ENCODE measurements around the gene RASGEF1C. TPM values are rescaled to one million over a fixed set of nuclear protein-coding genes. Genes with fewer than 3 reads are reported as not detected.

Gene RASGEF1C
- total and polyA plus RNA-seq, 4 donors: 0.09 to 0.10 TPM; not detected in 2

- Histone ChIP-seq H3K27me3 (ENCODE audit: control insufficient read depth in 4 of 4, insufficient read depth in 4 of 4, low read length in 3 of 4) (no peaks in the 10 kb centered on the region), H3K9me3 (ENCODE audit: control insufficient read depth in 4 of 4, low read length in 3 of 4) (no peaks in the 10 kb centered on the region), H3K4me1 (ENCODE audit: control insufficient read depth in 4 of 4, insufficient read depth in 4 of 4, low read length in 3 of 4) (no peaks in the 10 kb centered on the region), H3K36me3 (ENCODE audit: control insufficient read depth in 4 of 4, insufficient read depth in 3 of 4, low read depth in 1 of 4, low read length in 3 of 4) (no peaks in the 10 kb centered on the region), H3K4me3 (ENCODE audit: low read depth in 1 of 3, low read length in 3 of 3) (no peak overlapping the region), H3K9ac (ENCODE audit: low read depth in 1 of 2, low read length in 2 of 2) (no peak overlapping the region), H3K27ac (ENCODE audit: low read depth in 1 of 2, low read length in 2 of 2) (no peak overlapping the region)
- 96% methylated on average over 5 of the region's 5 CpGs for WGBS
- no peak for DNase-seq (ENCODE audit: low spot score)
- TF ChIP-seq NR2F2 (IDR thresholded peaks at IDR 0.05) (no peak), ZBTB33 (IDR thresholded peaks at IDR 0.05) (no peak), TAF1 (conservative IDR thresholded peaks at IDR 0.05) (no peak), YY1 (IDR thresholded peaks at IDR 0.05) (no peak), RAD21 (IDR thresholded peaks at IDR 0.05) (no peak), FOXA2 (IDR thresholded peaks at IDR 0.05) (no peak), RXRA (IDR thresholded peaks at IDR 0.05) (no peak)
Measured at GRCh38 chr5:180097926-180098325, 111.1 kb downstream of the RASGEF1C start.

GRCh38 chr5:180097163-180097894 is 111.7 kb downstream of the RASGEF1C start:
- Histone ChIP-seq H3K27me3 (ENCODE audit: control insufficient read depth in 4 of 4, insufficient read depth in 4 of 4, low read length in 3 of 4) (no peaks in the 10 kb centered on the region), H3K27ac (ENCODE audit: low read depth in 1 of 2, low read length in 2 of 2) (no peak overlapping the region), H3K4me3 (ENCODE audit: low read depth in 1 of 3, low read length in 3 of 3) (no peak overlapping the region), H3K36me3 (ENCODE audit: control insufficient read depth in 4 of 4, insufficient read depth in 3 of 4, low read depth in 1 of 4, low read length in 3 of 4) (no peaks in the 10 kb centered on the region), H3K9me3 (ENCODE audit: control insufficient read depth in 4 of 4, low read length in 3 of 4) (no peaks in the 10 kb centered on the region), H3K9ac (ENCODE audit: low read depth in 1 of 2, low read length in 2 of 2) (no peak overlapping the region), H3K4me1 (ENCODE audit: control insufficient read depth in 4 of 4, insufficient read depth in 4 of 4, low read length in 3 of 4) (no peaks in the 10 kb centered on the region)
- 94% methylated on average over 11 of the region's 11 CpGs for WGBS
- DNase-seq (ENCODE audit: low spot score): no peak
- TF ChIP-seq TAF1 (conservative IDR thresholded peaks at IDR 0.05) (no peak), HNF4G (IDR thresholded peaks at IDR 0.05) (no peak), GABPA (IDR thresholded peaks at IDR 0.05 in 1 of 2, conservative IDR thresholded peaks at IDR 0.05 in 1 of 2) (no peak), YY1 (IDR thresholded peaks at IDR 0.05) (no peak)

- WGBS: 92% methylated on average over 10 of the region's 10 CpGs
- TF ChIP-seq RXRA (IDR thresholded peaks at IDR 0.05) (no peak), YY1 (IDR thresholded peaks at IDR 0.05) (no peak), HNF4A (conservative IDR thresholded peaks at IDR 0.05) (no peak), MAX (IDR thresholded peaks at IDR 0.05) (no peak), CTCF (IDR thresholded peaks at IDR 0.05; ENCODE audit: low read depth, low read length, missing input control) (no peak), GABPA (IDR thresholded peaks at IDR 0.05 in 1 of 2, conservative IDR thresholded peaks at IDR 0.05 in 1 of 2) (no peak), TAF1 (conservative IDR thresholded peaks at IDR 0.05) (no peak), JUND (IDR thresholded peaks at IDR 0.05) (no peak), NR2F2 (IDR thresholded peaks at IDR 0.05) (no peak), ATF3 (IDR thresholded peaks at IDR 0.05) (no peak), REST (IDR thresholded peaks at IDR 0.05) (no peak), HNF4G (IDR thresholded peaks at IDR 0.05) (no peak), FOXA2 (IDR thresholded peaks at IDR 0.05) (no peak), RAD21 (IDR thresholded peaks at IDR 0.05) (no peak), ZBTB33 (IDR thresholded peaks at IDR 0.05) (no peak), EGR1 (IDR thresholded peaks at IDR 0.05; ENCODE audit: low read depth in 2 of 2) (no peak)
Measured at GRCh38 chr5:180096616-180097015, 112.4 kb downstream of the RASGEF1C start.

More at GRCh38 chr5:180096616-180097015, 112.4 kb downstream of the RASGEF1C start:
- Histone ChIP-seq H3K4me1 (ENCODE audit: control insufficient read depth in 4 of 4, insufficient read depth in 4 of 4, low read length in 3 of 4) (peaks cover 0 to 6% (median 4%) of the 10 kb centered on the region in 4 donors), H3K27me3 (ENCODE audit: control insufficient read depth in 4 of 4, insufficient read depth in 4 of 4, low read length in 3 of 4) (no peaks in the 10 kb centered on the region), H3K9ac (ENCODE audit: low read depth in 1 of 2, low read length in 2 of 2) (no peak overlapping the region), H3K27ac (ENCODE audit: low read depth in 1 of 2, low read length in 2 of 2) (no peak overlapping the region), H3K9me3 (ENCODE audit: control insufficient read depth in 4 of 4, low read length in 3 of 4) (no peaks in the 10 kb centered on the region), H3K36me3 (ENCODE audit: control insufficient read depth in 4 of 4, insufficient read depth in 3 of 4, low read depth in 1 of 4, low read length in 3 of 4) (no peaks in the 10 kb centered on the region), H3K4me3 (ENCODE audit: low read depth in 1 of 3, low read length in 3 of 3) (no peak overlapping the region)
- no peak for DNase-seq (ENCODE audit: low spot score)

Measured in liver (tissue), 9 donors.